CD4-positive, alpha-beta T cell treated with Interleukin-10 for 1 hour (primary cell): Measurements from ENCODE around the gene SYP.
A peak's percentile ranks its signal among the peaks of the same experiment; 100 is the strongest.

ENCODE experiments used
- DNase-seq: peaks from one replicate; pipeline ENCODE4 v3.0.0-alpha.2; 2020

SYP gene

DNA sequence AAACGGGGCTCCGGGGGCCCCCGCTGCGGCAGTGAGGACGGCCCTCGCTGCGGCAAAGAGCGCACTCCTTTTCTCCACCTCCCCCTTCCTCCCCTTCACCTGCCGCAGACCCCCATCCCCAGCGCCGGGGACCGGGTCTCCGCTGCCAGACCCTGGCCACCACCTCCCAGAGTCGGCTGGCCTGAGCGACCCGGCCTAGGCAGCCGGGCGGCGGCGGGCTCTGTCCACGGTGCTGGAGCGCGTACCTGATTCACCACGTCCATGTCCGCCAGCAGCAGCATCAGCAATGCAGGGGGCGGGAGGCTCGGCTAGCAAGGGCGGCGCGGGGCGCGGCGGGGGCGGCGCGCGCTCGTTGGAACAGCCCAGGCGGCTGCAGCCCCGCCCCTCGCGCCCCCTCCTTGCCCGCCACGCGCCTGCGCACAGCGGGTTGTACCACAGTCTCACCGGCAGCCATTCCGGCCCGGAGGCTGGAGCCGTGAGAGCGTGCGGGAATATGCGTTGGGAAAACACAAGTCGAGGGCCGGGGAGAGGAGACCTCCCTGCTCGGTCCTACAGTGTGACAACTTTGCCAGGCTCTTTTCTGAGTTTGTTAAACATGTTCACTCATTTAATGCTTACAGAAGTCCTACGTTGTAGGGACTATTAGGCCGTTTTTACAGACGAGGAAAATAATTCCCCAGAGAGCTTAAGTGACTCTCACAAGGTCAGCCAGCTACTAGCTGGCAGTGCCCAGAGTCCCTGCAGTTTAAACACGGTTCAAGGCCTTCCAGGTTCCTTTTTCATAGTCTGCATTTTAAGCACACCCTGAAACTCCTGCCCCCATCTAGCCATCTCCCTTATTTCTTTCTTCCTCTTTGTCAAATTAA is at the start of gene SYP:
Gene SYP, minus strand, starts transcription at position 288 of the 866 bp plus-strand sequence. Its CDS starts 7 bp downstream, at position 281.
- DNase-seq: peak; percentile 90

DNA sequence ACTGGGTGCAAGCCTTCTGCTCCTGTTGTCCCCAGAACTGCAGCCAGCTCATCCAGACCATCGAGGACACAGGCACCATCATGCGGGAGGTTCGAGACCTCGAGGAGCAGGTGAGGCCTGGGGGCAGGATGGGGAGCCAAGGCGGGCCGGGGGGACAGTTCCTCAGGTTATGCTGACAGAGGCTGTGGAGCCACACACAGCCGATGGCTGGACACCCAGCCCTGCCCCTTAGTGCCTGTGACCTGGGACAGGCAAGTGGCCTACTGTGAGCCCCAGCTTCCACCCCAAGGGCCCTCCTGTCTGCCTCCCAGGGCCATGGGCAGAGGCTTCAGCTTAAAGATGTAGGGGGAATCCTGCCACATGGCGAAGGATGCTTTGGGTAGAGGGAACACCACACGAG is 49.6 kb upstream of the SYP start:
- DNase-seq: no peak

DNA sequence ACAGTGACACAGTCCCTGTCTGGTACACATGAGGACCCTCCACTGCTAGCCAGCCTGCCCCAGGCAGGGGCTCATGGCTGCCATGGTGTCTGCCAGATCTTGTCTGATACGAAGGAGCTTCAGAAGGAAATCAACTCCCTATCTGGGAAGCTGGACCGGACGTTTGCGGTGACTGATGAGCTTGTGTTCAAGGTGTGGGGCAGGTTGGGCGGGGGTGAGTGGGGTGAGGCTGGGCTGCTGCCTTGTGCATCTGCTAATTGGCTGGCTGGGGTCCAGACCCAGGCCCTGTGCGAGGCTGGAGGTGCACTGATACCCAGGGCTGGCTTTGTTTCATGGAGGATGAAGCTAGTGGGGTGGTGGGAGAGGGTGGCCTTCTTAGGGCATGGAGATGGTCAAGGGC is 49.1 kb upstream of the SYP start:
- no peak for DNase-seq

DNA sequence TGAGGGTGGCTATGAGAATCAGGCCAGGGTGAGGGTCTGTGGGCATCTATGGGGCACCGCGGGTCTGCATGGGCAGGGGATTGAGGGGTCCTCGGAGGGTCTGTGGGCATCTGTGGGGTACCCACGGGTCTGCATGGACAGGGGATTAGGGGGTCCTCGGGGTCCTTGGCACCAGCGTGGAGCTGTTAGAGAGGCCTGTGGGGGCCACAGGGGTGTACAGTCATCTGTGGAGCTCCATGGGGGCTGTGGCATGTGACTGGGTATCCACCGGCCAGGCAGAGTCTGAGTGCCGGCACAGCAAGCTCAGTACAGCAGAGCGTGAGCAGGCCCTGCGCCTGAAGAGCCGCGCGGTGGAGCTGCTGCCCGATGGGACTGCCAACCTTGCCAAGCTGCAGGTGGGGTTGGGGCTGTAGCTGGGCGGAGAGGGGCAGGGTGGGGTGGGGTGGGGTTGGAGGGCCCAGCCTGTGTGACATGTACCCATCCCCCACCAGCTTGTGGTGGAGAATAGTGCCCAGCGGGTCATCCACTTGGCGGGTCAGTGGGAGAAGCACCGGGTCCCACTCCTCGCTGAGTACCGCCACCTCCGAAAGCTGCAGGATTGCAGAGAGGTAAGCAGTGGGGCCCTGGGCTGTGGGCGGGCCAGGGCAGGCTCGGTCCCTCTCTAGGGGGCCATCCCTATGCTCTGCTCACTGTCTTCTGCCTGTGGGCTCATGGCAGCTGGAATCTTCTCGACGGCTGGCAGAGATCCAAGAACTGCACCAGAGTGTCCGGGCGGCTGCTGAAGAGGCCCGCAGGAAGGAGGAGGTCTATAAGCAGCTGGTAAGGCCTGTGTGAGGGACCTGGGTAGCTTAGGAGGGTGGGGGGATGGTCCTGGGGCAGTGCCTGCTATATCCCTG is 48.2 kb upstream of the SYP start:
- DNase-seq: no peak

DNA sequence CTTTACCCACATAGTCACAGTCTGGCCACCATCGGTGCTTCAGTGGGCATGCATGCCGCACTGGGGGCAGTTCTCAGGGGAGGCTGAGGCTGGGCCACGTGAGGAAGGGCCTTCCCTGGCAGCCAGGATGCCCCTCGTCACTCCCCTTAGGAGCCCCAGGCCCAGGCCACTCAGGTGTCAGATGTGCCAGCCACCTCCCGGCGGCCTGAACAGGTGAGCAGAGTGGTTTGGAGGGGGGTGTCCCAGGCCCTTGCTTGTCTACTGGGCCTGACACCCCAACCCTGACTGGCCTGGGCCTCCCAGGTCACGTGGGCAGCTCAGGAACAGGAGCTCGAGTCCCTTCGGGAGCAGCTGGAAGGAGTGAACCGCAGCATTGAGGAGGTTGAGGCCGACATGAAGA is 47.4 kb upstream of the SYP start:
- DNase-seq: no peak

DNA sequence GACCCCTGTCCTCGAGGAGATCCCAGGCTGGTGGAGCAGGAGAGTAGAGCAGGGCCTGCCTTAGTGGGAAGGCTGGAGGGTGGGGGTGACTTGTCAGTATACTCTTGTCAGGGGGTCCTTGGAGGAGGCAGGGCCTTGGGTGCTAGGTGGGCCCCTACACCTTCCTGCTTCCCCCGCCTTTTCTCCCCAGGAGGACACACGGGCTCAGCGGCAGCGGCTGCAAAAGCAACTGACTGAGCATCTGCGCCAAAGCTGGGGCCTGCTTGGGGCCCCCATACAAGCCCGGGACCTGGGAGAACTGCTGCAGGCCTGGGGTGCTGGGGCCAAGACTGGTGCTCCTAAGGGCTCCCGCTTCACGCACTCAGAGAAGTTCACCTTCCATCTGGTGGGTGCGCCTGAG is 46.5 kb upstream of the SYP start:
- no peak for DNase-seq

DNA sequence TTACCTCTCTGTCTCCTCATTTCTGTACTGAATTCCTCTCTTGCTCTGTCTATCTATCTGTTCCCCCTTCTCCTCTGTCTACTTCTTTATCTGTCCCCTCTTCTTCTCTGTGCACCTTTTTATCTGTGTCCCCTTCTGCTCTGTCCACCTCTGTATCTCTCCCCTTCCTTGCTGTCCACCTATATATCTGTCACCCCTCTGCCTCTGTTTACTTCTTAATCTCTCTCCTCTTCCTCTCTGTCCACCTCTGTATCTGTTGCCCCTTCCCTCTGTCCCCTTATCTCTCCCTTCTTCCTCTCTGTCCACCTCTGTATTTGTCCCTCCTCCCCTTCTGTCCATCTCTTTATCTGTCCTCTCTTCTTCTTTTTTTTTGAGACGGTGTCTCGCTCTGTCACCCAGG is 44.2 kb upstream of the SYP start:
- no peak for DNase-seq

DNA sequence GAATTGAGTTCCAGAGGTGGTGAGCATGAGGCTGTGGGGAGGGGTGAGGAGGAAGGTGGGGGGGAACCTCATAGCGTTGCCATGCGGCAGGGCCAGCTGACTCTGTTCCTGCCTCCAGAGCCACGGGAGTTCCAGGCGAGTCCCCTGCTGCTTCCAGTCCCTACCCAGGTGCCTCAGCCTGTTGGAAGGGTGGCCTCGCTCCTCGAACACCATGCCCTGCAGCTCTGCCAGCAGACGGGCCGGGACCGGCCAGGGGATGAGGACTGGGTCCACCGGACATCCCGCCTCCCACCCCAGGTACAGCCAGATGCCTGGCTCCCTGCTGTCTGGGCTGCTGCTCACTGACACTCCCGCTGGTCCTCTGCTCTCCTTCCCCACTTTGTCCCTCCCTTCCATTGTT is 43.2 kb upstream of the SYP start:
- no peak for DNase-seq

DNA sequence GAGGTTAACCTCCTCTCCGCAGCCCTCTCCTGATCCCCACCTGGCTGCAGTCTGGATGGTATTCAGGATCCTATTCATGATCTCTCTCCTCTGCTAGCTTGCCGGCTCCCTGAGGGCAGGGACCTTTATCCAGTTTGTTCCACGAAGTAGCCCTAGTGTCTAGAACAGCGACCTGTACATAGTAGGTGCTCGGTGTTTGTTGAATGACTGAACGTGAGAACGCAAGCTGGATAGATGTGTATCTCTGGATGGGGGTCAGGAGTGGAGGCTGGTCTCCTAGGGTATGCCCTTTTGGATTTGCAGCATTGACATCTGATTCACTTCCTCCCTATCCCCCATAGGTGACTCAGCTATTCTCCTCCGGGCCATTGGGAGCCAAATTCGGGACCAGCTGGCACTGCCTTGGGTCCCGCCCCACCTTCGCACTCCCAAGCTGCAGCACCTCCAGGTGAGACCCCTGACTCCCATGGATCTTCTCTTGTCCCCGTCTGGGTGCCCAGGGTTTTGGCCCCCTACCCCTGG is 42.6 kb upstream of the SYP start:
- no peak for DNase-seq

DNA sequence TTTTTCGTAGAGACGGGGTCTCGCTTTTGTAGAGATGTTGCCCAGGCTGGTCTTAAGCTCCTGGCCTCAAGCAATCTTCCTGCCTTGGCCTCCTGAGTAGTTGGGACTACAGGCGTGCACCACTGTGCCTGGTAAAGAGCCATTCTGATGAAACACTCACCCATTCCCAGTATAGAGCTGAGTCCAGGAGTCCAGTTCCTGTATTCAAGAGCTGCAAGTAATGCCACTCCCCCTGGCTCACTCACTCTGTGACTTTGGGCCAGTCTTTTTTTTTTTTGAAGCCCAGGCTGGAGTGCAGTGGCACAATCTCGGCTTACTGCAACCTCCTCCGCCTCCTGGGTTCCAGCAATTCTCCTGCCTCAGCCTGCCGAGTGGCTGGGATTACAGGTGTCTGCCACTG is 38.7 kb upstream of the SYP start:
- no peak for DNase-seq

DNA sequence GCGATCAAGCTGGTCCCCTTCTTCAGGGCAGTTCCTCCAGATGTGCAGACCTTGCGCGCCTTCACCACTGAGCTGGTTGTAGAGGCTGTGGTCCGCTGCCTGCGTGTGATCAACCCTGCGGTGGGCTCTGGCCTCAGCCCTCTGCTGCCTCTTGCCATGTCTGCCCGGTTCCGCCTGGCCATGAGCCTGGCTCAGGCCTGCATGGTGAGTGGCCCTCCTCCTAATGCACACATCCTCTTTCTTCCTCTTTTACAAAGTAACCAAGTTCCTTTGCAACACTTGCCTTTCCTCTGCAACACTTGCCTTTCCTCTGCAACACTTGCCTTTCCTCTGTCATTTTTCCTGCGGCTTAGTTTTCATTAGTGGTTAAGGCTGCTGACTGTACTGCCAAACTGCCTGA is 37.1 kb upstream of the SYP start:
- no peak for DNase-seq

DNA sequence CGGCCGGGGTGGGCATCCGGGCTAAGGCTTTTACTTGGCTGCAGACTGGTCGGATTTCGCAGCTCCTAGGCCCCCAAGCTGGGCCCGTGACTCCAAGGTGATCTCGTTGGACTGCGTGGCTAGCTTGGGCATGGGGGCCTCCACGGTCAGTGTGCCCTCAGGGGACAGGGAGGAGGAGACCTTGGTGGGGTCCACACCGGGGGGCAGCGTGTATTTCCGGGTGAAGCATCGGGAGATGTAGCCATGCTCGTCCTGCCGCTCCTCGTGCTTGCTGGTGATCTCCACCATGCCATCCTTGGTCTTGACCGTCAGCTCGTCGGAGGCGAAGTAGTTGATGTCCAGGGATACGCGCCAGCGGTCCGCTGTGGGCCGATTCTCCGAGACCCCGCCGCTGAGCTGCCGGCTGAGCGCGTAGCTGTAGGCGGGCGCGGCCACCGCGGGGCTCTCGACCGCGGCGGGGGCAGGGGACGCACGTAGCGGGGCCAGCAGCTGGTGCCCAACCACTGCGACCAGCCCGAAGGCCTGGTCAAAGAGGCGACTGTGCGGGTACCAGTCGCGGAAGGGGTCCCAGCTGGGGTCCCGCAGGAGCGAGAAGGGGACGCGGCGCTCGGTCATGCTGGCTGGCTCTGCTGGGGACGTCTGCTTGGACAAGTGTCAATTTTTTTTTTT is 34.0 kb upstream of the SYP start:
- no peak for DNase-seq

DNA sequence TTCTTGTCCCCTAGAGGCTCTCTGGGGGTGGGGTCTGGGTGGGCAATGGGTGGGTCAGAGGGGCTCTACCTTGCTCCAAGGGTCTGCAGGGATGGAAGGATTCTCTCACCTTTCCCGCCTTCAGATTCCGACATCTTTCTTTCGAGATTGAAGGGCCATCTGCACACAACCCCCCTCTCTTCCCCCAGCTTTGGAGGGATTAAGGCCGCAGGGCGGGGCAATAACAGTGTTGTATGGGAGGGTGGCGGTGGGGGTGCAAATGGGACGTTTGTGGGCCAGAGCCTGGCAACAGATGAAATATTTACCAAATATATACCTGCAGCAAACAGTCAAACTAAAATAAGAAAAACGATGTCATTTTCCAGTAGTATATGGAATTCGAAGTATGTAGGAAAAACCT is 33.2 kb upstream of the SYP start, which contains the start of gene CACNA1F:
Gene CACNA1F, minus strand, starts transcription at position 165 of the 400 bp plus-strand sequence. Its CDS starts 31 bp downstream, at position 134.
- no peak for DNase-seq

DNA sequence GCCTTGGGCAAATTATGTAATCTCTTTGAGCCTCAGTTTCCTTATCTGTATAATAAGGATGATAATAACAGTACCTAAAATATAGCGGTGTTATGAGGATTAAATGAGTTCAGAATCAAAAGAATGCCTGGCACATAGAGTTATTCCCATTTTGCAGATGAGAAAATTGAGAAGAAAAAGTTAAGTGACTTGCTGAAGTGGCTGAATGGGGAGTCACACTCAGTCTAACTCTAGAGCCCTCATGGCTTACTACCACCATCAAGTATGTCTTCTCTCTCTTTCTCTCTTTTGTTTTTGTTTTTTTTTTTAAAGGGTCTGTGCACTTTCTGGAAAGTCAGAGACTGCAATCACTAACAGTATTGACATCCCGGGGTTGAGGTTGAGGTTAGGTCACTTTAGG is 32.5 kb upstream of the SYP start:
- DNase-seq: no peak

DNA sequence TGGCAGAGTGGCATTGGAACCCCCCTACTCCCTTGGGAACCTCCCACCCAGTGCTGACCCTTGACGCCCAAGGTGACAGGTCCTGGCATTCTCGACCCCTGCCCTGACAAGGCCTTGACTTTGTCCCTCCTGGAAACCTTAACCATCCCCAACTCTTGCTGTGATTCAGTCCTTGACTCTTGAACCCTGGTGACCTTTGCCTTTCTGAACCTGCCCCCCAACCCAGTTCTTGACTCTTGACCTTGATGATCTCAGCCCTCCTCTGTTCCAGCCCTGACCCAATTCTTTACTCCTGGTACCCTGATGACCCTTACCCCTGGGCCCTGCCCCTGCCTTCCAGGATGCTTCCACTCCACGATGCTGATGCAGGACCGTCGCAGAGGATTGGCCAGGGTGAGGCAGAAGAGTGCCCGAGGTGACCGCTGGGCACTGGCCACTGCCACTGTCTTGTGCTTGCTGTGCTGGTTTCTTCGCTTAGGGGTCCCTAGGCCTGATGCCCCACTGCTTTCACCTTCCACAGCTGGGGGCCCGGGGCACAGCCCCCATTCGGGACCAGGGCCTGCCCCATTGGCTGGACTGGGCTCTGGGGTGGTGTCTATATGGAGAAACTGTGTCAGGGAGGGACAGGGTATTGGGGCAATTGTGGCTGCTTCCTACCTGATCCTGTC is 31.5 kb upstream of the SYP start:
- no peak for DNase-seq

DNA sequence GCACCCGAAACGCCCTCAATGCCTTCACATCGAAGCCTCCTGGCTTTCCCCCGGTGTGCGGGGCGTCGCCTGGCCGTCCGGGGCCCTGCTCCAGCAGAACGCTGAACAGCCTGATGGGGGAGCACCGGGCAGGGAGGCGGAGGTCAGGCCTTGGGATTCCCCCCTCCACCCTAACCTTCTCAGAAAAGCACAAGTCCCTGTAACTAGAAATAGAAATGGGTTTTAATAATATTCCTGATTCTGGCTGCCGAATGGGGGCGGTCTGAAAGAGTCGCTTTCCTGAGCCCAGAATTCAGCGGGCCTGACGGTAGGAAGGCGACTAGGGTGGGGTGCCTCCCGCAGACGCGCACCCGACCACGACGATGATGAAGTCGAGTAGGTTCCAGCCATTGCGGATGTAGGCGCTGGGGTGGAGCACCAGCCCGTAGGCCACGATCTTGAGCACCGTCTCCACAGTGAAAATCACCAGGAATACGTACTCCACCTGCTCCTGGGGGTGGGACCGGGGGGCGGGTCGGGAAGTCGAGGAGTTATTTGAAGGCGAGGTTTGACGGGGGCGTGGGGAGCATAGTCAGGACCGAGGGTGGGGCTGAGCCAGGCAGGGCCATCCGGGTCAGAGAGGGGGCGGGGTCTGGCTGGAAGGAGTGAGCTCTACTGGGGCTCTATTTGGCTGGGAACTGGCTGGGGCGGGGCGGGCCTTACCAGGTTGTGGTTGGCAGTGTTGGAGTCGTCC is 30.7 kb upstream of the SYP start:
- DNase-seq: peak; percentile 68

DNA sequence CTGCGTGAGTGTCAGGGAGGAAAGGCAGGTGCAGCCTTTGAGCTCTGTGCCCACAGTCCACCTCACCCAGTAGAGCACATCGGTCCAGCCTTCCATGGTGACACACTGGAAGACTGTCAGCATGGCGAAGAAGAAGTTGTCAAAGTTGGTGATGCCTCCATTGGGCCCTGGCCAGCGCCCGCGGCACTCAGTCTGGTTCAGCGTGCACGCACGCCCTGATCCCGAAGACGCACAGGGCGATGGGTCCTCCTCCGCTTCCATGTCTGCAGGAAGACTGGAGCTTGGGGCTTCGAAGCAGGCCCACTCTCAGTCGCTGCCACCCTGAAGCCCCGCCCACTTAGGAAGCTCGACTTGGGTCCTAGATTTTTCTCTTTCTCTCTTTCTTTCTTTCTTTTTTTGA is 28.2 kb upstream of the SYP start:
- DNase-seq: no peak

DNA sequence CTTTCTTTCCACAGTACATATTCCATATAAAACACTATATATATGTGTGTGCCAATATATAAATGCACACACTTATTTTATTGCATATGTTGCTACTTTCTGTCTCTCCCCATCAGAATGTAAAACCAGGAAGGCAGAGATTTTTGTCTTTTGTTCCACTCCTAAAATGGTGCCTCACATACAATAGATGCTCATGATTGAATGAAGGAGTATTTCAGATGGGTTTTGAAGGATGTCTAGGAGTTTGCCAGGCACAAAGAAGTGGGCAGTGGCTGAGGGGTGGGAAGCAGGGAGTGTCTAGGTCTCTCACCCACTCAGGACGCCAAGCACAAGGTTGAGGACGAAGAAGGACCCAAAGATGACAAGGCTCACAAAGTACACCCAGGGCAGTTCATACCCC is 27.7 kb upstream of the SYP start:
- DNase-seq: no peak

DNA sequence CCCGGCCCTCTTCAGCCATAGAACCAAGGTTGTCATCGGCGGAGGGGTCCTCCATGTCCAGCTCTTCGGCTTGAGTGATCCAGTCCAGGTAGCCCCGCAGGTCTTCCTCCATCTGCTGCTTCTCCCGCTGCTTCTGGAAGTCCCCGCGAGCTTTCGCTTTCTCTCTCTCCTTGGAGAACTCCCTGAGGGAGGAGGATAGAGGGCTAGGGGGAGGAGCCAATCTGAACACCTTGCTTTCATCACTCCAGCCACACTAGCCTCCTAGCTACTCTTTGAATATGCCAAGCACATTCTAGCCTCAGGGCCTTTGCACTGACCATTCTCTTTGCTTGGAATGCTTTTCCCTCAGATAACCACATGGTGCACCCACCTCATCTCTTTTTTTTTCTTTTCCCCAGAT is 27.0 kb upstream of the SYP start:
- DNase-seq: no peak

DNA sequence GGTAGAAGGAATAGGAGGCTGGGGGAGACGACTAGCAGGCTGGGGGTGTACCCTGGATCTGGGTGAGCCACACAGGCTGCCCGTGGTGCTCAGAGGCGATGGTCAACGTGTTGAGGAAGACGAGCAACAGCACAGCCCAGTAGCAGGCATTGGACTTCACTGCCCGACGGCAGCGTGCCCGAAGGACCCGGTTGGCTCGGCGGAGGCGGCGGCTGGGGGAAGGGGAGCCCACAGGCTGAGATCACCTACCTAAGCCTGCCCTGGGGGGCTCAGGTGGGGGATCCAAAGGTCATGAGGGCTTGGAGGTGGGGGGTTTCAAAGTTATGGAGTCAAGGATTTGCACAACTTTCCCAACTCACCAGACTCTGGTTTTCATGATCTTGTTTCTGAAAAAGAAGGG is 25.9 kb upstream of the SYP start:
- DNase-seq: no peak

DNA sequence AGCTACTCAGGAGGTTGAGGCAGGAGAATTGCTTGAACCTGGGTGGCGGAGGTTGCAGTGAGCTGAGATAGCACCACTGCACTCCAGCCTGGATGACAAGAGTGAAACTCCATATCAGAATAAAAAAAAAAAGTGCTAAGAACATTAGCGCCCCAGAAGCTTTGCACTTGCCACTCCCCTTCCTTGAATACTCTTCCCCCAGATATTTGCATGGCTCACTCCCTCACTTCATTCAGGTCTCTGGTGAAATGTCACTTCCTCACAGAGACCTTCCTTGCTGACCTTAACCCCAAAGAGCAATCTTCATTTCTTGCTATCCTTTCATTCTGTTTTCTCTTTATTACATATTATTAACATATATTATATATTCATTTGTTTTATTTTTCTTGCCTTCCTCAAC is 21.9 kb upstream of the SYP start:
- DNase-seq: no peak

DNA sequence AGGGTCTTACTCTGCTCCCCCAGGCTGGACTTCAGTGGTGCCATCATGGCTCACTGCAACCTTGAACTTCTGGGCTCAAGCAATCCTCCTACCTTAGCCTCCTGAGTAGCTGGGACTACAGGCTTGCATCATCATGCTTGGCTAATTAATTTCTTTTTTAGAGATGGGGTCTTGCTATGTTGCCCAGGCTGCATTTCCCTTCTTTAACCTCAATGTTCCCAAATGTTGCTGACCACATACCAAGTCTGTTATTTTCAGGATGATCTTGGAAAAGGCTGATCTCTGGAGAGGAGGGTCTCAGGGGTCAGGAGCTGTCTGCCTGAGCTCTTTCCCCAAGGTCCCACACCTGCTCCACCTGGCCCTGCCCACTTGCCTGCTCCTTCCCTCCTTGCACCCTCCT is 20.1 kb upstream of the SYP start:
- DNase-seq: no peak
